Left forelimb (tissue), 1 donor: ENCODE results near the gene SHB.

Experiments
- DNase-seq: peaks from one replicate; pipeline ENCODE4 v3.0.0-alpha.2; 2018; ENCODE audit warnings: low spot score

Gene SHB

GRCh38 chr9:37988602-37989001, 80.4 kb downstream of the SHB start:
- DNase-seq = no peak

GRCh38 chr9:37988041-37988440, 81.0 kb downstream of the SHB start:
- no peak for DNase-seq

GRCh38 chr9:37987467-37987981, 81.5 kb downstream of the SHB start:
- no peak for DNase-seq

DNA sequence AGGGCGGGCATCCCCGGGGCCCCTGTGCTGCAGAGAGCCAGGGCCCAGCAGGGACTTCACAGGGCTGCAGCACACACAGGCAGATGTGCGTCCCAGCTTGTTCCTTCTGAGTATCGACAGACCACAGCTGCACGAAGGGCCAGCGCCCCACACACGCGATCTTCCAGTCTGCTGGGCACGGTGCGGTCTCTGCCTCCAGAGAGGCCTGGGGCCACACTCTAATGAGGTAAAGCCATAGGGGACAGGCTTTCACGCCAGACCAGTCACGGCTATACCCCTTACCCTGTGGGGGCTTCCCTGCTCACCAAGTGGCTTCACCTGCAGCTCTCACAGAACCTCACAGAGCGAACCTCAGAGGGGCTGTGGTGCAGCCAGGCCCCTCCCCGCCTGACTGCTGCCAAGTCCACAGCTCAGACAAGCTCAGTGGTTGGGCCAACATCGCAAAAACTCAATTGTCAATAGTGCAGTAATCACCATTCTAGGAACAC, 82.2 kb downstream of the SHB start:
- DNase-seq = no peak

DNA sequence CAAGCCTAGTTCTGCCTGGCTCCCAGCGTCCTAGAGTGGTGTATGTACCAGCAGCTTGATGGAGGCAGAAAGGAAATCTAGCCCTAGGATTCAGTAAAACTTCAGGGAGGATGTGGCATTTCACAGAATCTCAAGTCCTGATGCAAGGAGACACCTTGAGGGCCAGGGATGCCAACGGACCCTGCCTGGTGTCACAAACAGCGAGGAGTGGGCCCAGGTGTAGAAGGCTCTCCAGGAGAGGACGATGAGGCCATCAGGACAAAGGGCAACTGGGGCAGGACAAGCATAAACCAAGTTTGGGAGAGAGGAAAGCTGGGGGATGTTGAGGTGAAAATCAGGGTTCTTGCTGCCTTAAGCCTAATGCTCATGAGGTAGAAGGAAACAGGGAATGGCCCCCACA, 83.0 kb downstream of the SHB start:
- no peak for DNase-seq

DNA sequence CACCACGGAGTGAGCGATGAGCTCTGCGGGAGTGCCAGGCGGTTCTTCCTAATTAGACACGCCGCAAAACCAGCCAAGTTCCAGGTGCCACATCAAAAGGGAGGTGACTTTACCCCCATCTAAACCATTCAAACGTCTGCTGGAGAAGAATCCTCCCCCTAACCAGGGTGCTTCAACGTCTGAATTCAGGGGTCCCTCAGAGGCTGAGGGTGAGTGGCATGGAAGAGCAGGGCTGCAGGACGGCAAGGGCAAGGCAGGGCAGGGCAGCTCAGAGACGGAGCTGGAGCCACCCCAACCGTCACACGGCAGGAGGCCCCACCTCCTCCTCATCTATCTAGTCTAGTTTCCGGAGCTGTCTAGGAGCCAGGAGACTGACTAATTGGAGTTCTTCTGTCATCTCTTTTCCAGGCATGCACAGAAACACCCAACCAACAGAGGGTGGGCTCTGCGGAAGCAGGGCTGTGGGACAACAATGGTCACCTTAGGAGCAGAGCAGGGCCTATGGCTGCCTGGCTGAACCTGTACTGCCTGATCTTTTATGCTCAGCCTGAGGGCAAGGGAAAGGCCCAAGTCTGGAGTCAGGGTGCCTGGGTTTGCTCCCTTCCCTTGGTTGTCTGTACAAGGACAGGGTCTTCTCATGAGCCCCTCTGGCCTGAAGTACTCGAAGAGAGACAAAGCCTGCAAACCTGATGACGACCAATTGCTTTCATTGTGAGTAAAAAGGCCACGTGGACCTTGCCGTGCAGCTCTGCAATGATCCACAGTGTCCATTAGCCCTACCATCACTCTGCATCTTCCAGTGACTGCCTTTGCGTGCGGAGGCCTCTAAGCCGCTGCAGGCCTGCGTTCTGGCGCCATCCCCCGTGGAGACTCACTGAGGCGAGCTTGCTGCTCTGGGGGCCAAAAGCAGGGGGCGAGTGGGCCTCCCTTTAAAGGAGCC, 84.1 kb downstream of the SHB start:
- no peak for DNase-seq

- no peak for DNase-seq
Measured at GRCh38 chr9:37984278-37984671, 84.8 kb downstream of the SHB start.

DNA sequence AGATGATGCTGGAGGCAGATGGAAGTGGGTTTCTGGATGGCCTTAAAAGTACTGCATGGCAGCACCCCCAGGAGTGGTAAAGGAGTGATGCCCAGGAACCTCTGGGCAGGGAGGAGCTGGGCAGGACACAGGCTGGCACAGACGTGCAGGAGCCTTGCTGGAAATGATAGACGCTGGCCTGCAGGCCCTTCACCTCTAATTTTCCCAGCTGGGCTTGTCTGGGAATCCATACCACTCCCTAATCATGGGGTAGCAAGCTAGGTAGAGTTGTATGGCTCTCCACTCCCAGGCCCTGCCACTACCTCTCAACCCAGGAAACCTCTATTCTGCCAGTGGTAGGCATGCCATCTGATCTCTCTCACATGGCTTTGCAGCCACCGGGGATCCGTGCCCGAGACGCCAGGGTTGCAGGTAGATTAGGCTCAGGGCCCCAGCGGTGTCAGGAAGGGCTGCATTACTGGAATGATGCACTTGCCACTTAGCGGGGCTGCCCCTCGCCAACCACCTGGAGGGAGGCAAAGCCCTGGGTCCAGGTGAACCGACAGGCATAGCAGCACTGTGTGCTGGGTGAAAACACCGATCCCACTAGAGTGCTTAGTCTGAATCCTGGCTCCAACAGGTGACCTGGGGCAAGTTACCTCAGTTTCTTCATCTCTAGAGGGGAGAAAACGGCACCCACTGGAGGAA, 85.5 kb downstream of the SHB start:
- DNase-seq = no peak

- no peak for DNase-seq
Measured at GRCh38 chr9:37979844-37980243, 89.2 kb downstream of the SHB start.

DNA sequence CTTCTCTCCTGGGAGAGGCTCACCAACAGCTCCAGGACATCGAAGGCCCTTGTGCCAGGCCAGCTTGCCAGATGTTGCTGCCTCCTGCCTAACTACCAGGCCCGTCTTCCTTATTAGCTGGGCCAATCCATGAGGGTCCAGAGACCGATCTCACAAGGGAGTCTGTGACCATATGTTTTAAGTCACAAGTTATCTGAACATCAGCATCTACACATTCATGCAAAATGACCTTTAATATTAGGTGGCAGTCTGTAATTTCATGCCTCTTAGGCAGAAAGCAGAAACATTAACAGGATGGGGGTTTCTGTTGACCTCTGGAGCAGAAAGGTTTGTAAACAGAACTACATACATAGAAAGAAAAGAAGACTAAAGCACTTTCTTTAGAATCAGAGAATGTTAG, 90.0 kb downstream of the SHB start:
- DNase-seq = no peak

DNA sequence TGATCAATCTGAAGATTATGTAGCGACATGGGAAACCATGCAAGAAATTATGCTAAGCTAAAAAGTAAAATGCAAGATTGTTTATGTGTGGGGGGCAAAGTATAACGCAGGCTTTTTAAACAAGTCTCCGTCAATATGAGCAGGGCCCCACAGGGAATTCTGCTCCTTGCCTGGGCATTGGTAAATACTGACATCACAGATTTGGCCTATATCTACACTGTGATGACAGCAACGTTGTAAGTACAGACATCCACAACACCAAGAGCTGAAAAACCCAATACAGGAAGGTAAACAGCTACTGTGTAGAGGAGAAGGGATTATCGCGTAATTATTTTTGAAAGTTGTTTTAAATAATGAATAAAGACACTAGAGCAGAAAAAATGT, 90.6 kb downstream of the SHB start:
- DNase-seq = no peak

DNA sequence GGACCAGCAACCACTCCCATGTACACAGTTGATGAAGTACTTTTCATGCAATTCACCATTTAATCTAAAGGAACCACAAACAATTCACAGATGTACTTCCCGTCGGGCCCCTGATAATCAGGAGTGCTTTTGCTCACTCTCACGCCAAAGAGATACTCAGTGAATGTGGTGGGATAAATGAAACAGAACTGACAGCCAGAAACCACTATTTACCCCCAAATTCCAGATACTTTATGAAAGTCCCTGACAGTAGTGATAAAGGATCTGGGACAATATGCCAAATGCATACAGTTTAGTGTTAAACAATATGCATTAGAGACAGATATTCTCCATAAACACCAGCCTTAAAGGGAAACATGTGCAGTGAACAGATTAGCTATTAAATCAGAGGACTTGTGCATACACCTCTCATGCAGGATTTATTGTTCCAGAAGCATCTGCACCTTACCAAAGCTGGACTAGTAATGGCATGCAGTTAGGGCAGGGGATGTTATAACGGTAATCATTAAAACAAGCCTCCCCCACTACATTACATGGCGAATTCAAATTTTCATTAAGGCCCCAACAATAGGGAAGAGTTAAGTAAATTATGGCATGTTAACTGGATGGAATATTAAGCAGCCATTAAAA, 91.1 kb downstream of the SHB start:
- DNase-seq = no peak

DNA sequence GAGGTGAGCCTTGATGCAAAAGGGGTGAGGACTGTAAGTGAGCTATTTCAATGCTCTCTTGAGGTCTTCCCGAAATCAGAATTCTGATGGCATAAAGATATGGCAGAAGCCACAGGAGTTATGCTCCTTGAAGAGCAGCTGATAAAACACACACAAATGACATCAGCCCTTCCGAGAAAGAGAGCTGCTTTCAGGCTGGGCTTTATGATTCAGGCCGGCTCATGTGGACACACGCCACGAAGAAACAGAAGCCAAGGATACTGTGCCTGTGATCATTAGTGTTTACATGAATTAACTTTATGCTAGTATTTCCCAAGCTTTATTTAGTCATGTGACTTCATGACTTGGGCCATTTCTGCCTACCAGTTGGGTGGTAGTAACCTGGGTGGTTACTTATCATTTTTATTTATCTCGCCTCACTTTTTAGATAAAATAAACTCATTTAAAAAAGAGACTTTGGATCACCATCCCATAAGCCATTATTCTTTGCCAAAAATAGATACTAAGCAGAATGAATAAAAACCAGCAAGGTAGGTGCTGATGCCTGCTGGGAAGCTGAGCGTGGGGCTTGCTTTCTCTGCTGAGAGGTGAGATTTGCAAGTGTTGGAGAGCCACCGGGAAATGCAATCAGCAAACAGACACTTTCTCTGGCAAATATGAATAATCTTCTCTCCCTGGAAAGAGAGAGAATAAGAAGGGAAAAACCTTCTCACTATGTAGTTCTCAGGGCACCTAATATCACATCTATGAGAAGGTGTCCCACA, 92.1 kb downstream of the SHB start:
- DNase-seq = no peak

GRCh38 chr9:37975639-37976038, 93.4 kb downstream of the SHB start:
- DNase-seq = no peak

DNA sequence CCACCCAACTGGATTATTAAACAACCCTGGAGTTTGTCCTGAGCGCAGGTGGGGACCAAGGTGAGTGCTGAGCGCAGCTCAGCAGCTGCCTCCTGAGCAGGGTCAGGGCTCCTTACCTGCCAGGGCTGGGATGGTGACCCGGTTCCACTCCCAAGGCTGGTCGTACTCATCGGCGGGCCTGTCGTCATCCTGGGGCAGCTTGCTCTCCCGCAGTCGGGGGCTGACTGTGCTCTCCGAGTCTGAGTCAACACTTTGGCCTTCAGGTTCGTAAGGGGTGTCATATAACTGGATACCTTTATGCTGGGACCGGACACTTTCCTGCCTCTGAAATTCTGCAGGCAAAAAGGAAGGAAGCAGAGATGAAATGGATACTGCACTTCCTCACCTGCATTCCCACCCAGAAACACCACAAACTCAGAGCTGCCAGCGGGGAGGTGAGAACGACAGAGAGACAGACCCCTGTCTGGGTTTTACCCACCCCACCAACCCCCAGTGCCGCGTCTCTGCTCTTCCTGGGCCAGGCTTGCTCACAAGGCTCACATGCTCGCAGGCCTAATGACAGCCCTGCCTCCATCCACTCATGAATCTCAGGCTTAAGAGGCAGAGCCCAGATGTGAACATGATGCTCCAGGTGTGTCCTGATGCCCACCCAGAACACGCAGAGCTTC, 94.4 kb downstream of the SHB start:
- no peak for DNase-seq

- DNase-seq = no peak
Measured at GRCh38 chr9:37972351-37972848, 96.6 kb downstream of the SHB start.

GRCh38 chr9:37971691-37972090, 97.3 kb downstream of the SHB start:
- no peak for DNase-seq

DNA sequence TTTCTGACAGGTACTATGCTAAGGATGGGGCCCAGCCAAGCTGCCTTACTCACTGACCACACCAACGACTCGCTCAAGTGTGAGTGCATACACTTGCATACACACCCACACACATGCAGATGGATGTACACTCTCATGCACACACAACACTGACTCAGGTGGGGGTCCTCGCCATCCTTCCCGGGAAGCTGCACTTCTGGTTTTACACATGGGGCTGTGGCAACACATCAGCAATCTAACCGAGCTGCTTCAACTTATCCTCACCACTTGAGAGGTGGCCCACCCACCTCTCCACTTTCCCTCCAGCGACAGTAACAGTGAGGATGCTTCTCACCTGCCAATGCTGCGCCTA, 97.9 kb downstream of the SHB start:
- no peak for DNase-seq

DNA sequence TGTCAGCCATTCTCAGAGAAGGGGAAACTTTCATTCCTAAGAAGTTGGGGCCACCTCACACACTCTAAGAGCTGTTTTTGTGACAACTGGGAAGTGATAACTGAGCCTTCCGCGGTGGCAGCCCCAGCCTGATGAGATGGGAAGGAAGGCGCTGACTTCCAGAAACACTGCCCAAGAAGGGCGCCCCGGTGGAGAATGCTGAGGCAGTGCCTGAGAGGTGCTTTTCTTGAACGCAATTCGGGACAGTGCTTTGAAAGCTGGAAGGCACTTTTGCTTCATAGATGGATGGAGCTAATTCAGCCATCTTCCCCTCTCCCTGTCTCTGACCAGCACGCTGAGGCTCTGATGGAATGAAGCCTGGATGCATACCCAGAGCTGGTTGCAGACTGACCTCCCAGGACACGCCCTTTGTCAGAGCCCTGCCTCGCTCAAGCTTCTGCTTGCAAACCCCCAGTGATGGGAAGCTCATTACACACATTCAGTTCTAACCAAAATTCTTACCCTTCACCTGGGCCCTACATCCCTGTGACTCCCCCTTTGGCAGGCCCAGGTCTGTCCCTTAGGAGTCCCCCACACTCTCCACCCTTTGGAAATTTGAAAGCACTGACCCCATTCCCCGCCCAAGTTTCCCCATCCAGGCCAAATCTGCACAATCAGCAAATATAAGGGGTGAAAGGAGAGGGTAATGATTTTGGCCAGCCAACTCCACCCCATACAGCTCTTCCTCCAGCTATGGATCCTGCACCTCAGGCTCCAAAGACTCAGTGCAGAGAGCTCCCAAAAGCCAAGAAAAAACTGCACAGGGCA, 98.5 kb downstream of the SHB start:
- no peak for DNase-seq

- no peak for DNase-seq
Measured at GRCh38 chr9:37969558-37970300, 99.3 kb downstream of the SHB start.
